22Rv1 (cell line): ENCODE results near the gene NRP2.

Experiments used
- ZFX ChIP-seq: fragments of 450-650 bp; IDR thresholded peaks from 2 replicates; pipeline ENCODE4 v1.6.1; 2017; ENCODE audit warnings: antibody characterized with exemption, borderline replicate concordance
- TF ChIP-seq, protein P1 (sequence below): fragments of 450-650 bp; IDR thresholded peaks from 2 replicates; pipeline ENCODE4 v1.5.1; 2017; ENCODE audit warnings: mild to moderate bottlenecking

GRCh38 chr2:205703471-205704126, 21.3 kb downstream of the NRP2 start:
- TF ChIP-seq, protein P1, sequence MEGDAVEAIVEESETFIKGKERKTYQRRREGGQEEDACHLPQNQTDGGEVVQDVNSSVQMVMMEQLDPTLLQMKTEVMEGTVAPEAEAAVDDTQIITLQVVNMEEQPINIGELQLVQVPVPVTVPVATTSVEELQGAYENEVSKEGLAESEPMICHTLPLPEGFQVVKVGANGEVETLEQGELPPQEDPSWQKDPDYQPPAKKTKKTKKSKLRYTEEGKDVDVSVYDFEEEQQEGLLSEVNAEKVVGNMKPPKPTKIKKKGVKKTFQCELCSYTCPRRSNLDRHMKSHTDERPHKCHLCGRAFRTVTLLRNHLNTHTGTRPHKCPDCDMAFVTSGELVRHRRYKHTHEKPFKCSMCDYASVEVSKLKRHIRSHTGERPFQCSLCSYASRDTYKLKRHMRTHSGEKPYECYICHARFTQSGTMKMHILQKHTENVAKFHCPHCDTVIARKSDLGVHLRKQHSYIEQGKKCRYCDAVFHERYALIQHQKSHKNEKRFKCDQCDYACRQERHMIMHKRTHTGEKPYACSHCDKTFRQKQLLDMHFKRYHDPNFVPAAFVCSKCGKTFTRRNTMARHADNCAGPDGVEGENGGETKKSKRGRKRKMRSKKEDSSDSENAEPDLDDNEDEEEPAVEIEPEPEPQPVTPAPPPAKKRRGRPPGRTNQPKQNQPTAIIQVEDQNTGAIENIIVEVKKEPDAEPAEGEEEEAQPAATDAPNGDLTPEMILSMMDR: no peak
- no peak for TF ChIP-seq ZFX
